ENCODE results near the gene CDR2.
"Not testable (repeated sequence)": the region's sequence is repeated elsewhere in the genome, so short reads cannot be mapped to it uniquely, and the experiment has no call there.

CDR2 gene

DNA sequence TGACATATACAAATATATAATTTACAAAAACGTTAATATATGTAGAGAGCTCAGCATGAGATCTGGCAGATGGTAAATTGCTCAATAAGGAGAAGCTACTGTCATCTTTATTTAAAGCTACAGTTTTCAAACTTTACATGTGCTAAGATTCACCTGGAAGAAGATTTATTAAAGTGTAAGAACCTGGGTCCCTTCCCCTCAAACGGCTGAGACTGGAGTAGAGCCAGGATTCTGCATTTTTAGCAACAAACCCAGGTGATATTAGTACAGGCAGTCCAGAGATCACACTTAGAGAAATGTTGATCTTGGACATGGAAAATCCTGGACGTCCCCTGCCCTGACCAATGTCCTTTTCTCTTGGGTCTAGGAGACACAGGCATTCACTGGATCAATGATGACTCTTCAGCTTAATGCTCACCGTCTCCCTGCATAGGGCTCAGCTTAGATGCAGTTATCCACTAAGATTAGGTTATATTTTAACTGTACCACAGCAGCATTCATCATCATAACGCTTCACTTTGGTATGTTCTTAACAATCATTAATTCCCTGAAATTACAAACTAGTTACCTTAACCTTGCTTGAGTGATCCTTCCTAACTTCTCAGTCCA lies 20.4 kb downstream of the CDR2 start:
- H3K27ac ChIP-seq = peak overlapping the region; percentile 12
- DNase-seq (ENCODE audit: low read depth, low spot score) = no peak

DNA sequence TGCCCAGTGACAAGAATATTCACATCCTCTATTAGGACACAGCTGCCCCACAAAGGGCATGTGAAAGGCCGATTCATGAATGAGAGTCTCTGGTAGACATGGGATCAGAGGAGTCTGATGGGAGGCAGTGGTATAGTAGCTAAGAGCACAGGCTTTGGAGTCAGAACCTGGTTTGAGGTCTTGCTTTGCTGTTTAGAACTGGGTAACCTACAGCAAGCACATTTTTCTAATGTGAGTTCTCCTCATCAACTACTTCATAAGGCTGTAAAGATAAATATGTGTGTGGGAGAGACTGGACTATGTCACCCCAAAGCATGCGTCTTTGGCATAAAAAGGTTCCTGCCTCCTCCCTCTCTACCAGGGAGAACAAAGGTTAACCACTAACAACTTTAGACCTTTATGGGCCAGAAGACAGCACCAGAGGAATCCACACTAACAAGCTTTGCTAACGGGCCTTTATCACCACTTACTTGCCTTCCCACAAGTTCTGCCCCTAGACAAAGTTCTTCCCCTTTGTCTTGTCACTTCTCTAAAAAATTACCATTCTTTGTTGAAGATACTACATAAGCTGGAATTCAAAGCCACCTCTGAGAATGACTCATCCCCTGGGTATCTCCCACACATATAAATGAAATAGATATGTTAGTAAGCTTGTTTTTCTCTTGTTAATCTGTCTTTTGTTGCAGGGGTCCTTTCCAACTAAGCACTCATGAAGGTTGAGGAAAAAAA lies 21.1 kb downstream of the CDR2 start:
- DNase-seq (ENCODE audit: low read depth, low spot score) = no peak
- H3K27ac ChIP-seq = peak overlapping the region; percentile 12

DNA sequence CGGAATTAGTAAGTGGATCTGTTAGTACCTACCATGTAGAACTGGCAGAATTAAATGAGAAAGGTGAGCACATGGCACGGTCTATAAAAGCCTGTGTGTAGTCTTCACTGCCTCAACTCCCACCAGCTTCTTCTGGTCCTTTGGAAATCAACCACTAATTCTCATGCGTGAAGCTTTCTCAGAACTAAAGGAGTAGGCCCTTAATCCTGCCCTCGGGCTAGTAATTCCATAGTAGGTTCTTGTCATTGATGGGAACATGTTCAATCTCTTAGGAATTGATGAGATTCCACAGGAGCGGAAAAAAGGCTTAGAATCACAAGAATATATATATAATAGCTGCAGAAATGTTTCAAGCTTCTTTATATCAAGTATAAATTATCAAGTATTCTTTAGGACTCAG lies 21.7 kb downstream of the CDR2 start:
- no peak overlapping the region for H3K27ac ChIP-seq
- DNase-seq (ENCODE audit: low read depth, low spot score) = no peak

DNA sequence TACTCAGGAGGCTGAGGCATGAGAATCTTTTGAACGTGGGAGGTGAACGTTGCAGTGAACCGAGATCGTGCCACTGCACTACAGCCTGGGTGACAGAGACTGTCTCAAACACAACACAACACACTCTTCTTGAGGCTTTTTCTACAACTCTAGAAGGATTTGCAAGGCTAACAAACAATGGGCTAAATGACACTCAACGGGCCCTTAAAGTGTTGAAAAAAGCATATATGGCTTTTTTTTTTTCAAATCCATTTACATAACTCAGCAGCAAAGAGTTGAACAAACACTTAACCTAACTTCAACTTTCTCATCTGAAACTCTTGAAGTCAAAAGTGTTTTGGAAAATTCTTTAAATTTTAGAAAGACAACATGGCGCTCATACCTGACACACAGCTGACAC lies 22.3 kb downstream of the CDR2 start:
- no peak for DNase-seq (ENCODE audit: low read depth, low spot score)
- H3K27ac ChIP-seq = no peak overlapping the region

DNA sequence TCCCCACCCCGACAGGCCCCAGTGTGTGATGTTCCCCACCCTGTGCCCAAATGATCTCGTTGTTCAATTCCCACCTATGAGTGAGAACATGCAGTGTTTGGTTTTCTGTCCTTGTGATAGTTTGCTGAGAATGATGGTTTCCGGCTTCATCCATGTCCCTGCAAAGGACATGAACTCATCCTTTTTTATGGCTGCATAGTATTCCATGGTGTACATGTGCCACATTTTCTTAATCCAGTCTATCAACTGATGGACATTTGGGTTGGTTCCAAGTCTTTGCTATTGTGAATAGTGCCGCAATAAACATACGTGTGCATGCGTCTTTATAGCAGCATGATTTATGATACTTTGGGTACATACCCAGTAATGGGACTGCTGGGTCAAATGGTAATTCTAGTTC lies 23.4 kb downstream of the CDR2 start:
- DNase-seq (ENCODE audit: low read depth, low spot score); H3K27ac ChIP-seq: not testable (repeated sequence)

DNA sequence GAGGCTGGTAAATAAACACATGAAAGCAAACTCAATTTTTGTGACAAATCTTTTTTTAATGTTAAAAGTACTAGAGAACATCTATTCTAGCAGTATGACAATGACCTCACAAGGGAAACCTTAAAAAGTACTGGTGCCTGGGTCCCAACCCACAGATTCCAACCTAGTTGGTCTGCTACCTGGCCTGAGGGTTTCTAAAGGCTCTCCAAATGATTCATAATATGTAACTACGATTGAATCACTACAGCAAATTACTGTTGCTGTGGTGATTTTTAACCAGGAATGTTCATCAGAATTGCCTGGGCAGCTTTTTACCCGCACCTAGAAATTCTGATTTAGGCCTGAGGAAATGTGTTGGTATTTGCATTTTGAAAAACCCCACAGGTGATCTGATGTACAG lies 26.1 kb downstream of the CDR2 start:
- peak overlapping the region; percentile 71 for H3K27ac ChIP-seq
- DNase-seq (ENCODE audit: low read depth, low spot score) = peak; percentile 20

DNA sequence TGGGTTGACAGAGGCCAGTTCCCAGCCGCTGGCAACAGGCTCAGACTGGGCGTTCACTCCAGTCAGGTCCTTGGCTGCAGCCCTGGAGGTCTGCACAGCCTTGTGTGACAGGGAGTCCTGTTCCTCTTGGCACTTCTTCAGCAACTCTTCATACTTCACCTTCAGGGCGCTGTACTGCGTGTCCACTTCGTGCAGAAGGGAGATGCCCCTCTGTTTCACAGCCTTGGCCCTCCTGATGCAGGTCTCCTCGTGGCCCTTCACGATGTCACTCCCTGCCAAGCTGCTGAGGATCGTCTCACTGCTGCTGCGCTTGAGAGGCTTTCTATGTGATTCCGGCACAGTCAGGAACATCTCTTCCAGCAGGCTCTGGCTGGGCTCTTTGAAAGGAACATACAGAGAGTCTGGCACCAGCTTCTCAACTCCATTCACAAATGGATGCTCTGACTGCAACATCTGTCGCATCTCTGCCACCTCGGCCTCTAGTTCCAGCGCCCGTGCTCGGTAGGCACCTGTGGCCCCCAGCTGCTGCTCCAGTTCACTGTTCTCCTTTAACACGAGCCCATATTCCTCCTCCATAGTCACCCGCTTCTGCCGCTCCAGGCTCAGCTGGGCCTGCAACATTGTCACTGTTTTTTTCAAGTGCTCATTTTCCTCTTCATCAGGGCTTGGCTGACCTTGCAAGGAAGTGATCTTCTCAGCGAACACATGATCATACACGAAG lies 27.2 kb downstream of the CDR2 start:
- H3K27ac ChIP-seq = peak overlapping the region; percentile 41
- no peak for DNase-seq (ENCODE audit: low read depth, low spot score)

DNA sequence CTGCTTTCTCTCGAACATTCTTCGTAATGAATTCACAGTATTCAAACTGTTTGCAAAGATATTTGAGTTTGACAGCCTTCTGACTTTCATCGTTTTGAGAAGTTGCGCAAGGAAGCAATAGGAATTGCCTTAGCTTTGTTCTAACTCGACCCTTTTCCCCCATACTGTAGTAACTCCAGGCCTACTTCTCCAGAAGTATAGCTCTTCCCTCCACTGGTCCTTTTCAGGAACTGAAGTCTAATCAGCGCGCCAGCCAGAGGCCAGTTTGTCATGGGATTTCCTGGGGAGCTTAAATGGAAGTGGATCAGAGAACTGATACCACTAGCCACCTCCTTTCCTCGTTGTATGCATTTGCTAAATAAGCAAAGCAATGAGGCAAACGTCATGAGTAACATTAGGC lies 27.9 kb downstream of the CDR2 start:
- DNase-seq (ENCODE audit: low read depth, low spot score) = no peak
- peak overlapping the region; percentile 41 for H3K27ac ChIP-seq

DNA sequence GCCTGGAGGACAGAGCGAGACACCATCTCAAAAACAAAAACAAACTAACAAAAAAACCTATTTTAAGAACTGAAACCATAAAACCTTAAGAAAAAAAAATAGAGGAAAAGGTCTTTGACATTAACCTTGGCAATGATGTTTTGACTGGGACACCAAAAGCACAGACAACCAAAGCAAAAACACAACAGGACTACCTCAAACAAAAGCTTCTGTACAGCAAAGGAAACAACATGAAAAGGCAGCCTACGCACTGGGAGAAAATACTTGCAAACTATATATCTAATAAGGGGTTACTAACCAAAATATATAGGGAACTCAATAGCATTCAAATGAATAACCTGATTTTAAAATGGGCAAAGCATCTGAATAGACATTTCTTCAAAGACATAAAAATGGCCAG lies 32.3 kb downstream of the CDR2 start:
- H3K27ac ChIP-seq = no peak overlapping the region
- no peak for DNase-seq (ENCODE audit: low read depth, low spot score)

DNA sequence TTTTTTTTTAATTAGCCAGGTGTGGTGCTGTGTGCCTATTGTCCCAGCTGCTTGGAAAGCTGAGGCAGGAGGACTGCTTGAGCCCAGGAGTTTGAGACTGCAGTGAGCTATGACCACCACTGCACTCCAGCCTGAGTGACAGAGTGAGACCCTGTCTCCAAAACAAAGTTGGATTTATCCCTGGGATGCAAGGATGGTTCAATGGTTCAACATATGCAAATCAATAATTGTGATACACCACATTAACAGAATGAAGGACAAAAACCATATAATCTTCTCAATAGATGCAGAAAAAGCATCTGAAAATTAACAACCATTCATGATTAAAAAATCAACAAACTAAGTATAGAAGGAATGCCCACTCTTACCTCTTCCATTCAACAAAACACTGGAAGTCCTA lies 33.5 kb downstream of the CDR2 start:
- DNase-seq (ENCODE audit: low read depth, low spot score) = no peak
- no peak overlapping the region for H3K27ac ChIP-seq

DNA sequence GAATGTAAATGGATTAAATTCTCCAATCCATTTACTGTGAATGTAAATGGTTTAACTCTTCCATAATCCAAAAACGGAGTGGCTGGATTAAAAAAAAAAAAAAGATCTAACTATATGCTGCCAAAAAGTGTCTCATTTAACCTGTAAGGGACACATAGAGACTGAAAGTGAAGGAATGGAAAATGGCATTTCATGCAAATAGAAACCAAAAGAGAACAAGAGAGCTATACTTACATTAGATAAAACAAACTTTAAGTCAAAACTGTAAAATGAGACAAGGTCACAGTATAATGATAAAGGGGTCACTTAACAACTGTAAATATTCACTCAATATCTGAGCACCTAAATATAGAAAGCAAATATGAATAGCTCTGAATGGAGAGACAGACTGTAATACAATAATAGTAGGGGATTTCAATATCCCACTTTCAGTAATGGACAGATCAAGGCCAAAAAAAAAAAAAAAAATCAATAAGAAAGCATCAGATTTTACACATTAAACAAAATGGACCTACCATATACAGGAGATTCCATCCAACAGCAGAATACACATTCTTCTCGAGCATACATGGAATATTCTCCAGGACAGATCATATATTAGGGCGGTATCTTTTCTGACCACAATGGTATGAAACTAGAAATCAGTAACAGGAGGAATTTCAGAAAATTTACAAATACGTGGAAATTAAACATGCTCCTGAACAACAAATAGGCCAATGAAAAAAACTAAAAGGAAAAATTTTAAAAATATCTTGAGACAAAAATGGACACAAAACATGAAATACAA lies 36.4 kb downstream of the CDR2 start:
- DNase-seq (ENCODE audit: low read depth, low spot score) = no peak
- no peak overlapping the region for H3K27ac ChIP-seq

DNA sequence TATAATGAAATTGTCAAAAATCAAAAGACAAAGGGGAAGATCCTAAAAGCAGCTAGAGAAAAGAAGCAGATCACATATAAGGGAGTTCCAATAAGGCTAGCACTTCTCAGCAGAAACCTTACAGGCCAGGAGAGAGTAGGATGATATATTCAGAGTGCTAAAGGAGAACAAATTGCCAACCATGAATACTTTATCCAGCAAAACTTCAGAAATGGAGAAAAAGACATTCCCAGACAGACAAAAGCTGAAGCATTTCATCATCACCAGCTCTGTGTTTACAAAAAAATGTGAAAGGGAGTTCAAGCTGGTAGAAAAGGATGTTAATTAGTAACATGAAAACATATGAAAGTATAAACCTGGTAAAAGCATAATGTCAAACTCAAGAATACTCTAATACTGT lies 37.4 kb downstream of the CDR2 start:
- no peak overlapping the region for H3K27ac ChIP-seq
- DNase-seq (ENCODE audit: low read depth, low spot score) = no peak

DNA sequence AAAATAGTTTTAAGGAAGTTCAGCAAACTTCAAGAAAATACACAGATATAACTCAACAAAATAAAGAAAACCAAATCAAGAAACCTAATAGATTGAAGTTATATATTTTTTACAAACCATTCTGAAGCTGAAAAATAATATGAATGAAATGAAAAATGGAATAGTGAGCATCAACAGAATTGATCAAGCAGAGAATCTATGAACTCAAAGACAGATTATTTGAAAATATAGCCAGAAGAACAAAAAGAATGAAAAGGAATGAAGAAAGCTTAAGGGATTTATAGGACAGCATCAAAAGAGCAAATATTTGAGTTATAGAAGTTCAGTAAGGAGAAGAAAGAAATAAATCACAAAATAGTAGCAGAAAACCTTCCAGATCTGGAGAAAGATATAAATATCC lies 37.8 kb downstream of the CDR2 start:
- H3K27ac ChIP-seq = no peak overlapping the region

DNA sequence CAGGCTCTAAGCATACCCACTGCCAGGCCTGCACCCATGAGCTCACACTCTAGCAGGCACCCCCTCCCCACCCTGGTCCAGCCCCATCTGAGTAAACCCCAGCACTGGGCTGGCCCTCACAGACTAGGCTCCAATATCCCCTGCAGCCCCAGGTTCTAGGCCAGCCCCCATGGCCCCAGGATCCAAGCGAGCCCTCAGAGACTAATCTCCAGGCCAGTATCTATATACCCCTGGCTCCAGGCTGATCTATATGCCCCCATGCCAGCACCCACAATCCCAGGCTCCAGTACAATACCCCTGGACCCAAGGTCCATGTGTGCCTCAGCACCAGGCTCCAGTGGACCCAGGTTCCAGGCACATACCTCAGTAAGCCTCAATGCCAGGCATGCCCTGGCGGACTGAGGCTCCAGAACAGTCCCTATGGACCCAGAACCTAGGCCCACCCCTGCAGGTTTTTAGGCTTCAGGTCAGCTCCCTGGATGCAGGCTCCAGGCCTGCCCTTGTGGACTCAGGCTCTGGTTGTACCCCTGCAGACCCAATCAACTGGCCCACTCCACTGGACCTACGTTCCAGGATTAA lies 38.7 kb downstream of the CDR2 start:
- no peak for DNase-seq (ENCODE audit: low read depth, low spot score)
- H3K27ac ChIP-seq = no peak overlapping the region

More for the DNA sequence above, 37.8 kb downstream of the CDR2 start:
- DNase-seq (ENCODE audit: low read depth, low spot score) = no peak

DNA sequence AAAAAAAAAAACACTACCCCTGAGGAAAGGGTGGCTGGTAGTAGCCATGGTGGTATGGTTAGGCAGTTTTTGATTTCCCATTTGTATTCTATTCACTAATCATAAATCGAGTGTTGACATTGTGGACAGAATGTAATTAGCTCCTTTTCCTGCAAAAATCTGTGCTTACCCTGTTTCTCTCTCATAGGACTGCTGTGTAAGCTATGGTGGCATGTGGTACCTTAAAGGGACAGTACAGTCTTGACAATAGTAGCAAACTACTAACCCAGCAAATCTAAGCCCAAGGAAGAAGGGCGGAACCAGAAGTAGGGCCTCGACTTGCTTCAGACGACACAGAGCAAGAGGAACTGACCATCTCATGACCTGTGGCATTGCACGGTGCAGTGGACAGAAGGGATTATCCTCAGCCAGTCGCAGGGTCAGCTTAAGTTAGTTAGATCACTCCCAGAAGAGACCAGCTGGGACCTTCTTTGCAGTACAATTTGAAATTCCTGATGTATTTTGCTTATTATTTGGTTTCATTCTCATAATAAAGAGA lies 40.9 kb downstream of the CDR2 start:
- no peak overlapping the region for H3K27ac ChIP-seq
- no peak for DNase-seq (ENCODE audit: low read depth, low spot score)

DNA sequence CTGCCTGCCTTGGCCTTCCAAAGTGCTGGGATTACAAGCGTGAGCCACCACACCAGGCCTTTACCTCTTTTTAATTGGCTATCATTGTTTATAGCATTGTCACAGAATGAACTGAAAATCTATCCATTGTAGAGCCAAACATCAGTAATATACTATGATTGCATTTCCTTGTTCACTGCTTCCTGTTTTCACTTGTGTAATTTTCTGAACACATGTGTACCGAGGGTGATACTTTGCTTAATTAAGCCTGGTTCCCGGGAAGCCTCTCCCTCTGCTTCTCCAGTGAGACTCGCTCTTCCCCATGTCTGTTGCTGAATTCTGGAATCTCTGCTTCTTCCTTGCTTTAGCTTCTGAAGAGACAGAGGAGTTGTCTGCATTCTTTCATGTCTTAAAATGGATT lies 44.1 kb downstream of the CDR2 start:
- no peak for DNase-seq (ENCODE audit: low read depth, low spot score)
- no peak overlapping the region for H3K27ac ChIP-seq

DNA sequence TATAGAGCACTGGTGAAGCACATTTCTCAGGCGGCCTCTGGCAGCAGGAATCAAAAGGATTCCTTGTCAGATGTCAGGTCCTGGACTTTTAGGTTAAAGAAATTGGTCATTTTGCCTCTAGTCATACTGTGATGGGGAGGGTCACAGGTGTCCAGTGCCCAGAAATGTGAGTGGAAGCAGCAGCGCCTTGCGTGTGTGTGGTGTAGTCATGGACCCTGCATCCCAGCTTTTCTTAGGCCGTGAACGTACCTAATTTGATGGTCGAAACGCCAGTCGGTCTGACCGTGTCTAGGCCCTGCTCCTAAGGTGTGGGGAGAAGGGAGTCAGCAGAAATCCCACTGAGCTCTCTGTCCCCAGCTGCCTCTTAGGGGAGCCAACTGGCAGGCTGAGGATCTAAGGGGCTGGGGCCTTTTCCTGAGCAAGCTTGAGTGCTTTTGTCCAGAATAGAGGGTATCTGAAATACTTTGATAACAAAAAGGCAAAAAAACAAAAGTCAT lies 45.2 kb downstream of the CDR2 start:
- H3K27ac ChIP-seq = no peak overlapping the region
- no peak for DNase-seq (ENCODE audit: low read depth, low spot score)

DNA sequence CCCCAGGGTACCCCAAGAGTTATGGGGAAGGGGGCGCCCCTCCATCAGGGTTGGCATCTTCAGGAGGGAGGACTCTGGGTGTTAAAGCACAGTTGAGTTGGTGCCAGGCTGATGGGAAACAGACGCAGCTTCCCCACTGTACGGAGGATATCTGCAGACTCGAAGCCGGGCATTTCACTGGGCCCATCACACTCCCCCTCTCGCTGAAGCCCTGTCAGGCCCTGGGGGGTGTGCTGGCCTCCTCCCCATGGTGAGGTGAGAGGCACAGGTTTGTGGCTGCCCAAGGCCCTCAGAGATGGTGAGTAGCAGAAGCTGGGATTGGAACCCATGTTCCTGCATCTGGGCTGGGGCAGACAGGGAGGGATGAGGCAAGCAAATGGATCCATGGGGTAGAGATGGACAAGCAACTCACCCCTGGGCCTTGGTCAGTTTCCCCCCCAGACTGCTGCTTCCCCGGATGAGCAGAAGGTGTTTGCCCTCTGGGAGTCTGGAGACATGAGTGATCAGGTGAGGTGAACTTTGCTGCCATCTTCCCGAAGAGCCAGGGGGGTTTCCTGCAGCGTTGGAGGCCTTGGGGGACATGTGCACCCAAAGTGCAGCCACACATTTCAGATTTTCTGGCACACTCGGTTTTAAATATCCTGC lies 46.2 kb downstream of the CDR2 start:
- H3K27ac ChIP-seq = no peak overlapping the region
- DNase-seq (ENCODE audit: low read depth, low spot score) = no peak

DNA sequence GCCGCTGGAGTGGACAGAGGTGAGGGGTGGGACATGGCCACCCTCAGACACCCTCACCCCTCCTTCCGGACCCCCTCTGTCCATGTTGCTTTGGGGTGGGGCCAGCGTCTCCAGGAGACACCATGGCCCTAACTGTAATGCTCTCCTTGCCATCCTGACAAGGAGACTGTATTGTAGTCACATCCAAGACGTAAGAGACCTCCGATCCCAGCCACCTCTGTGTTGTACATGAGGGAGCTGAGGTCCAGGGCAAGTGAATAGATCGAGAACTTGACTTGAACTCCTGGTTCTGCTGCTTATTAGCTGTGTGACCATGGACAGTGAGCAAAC lies 47.0 kb downstream of the CDR2 start:
- DNase-seq (ENCODE audit: low read depth, low spot score) = no peak
- H3K27ac ChIP-seq = no peak overlapping the region

Measured in epithelial cell of prostate (primary cell).